ENCODE results near the gene SLAMF1. TPM values are rescaled to one million over a fixed set of nuclear protein-coding genes. Genes with fewer than 3 reads are reported as not detected.
"Not testable (repeated sequence)": the region's sequence is repeated elsewhere in the genome, so short reads cannot be mapped to it uniquely, and the experiment has no call there.

The SLAMF1 gene
- total RNA-seq, 1 experiment from 2014 or later: 2.2 TPM

- no peaks in the 10 kb centered on the region for H3K36me3 ChIP-seq (ENCODE audit: insufficient read depth, low read length, poor library complexity, severe bottlenecking)
- intact Hi-C loops (cut with micrococcal nuclease; ENCODE audit: unreplicated experiment): no loop called here
- H3K9me3 ChIP-seq (ENCODE audit: low read depth, low read length, poor library complexity, severe bottlenecking): no peaks in the 10 kb centered on the region
- no peaks in the 10 kb centered on the region for H3K27me3 ChIP-seq (replicated peaks; ENCODE audit: insufficient read depth, low read depth, low read length, poor library complexity)
- BruUV-seq (replicated peaks): no TSS peak
- POLR2A ChIA-PET (ENCODE audit: low non-redundant PET): interaction anchor here (0.5 to 0.7 kb wide), 2 partner anchors 148 to 239 kb away, joined by 3 to 4 read pairs; no protein-coding TSS in a partner anchor
- peaks cover 19% of the 10 kb centered on the region for H3K4me1 ChIP-seq (ENCODE audit: insufficient read depth, low read length, poor library complexity, severe bottlenecking)
- CTCF ChIA-PET: no interaction called here
- TF ChIP-seq EZH2 (IDR thresholded peaks at IDR 0.05; ENCODE audit: borderline replicate concordance, low read depth, low read length, poor library complexity, severe bottlenecking): no peak
- no peak for TF ChIP-seq CTCF (conservative IDR thresholded peaks at IDR 0.05; ENCODE audit: low read depth, low read length)
- no peak overlapping the region for H3K4me3 ChIP-seq (ENCODE audit: low read depth, low read length, poor library complexity, severe bottlenecking)
- DNase-seq (ENCODE audit: low spot score): peak; percentile 62
- peak overlapping the region; percentile 44 for H3K27ac ChIP-seq (ENCODE audit: low read depth, low read length, poor library complexity, severe bottlenecking)
Observed at GRCh38 chr1:160630523-160631451, 16.1 kb downstream of the SLAMF1 start.

- Histone ChIP-seq H3K36me3 (ENCODE audit: insufficient read depth, low read length, poor library complexity, severe bottlenecking) (no peaks in the 10 kb centered on the region), H3K9me3 (ENCODE audit: low read depth, low read length, poor library complexity, severe bottlenecking) (no peaks in the 10 kb centered on the region), H3K4me3 (ENCODE audit: low read depth, low read length, poor library complexity, severe bottlenecking) (no peak overlapping the region), H3K27ac (ENCODE audit: low read depth, low read length, poor library complexity, severe bottlenecking) (no peak overlapping the region), H3K4me1 (ENCODE audit: insufficient read depth, low read length, poor library complexity, severe bottlenecking) (peaks cover 19% of the 10 kb centered on the region), H3K27me3 (replicated peaks; ENCODE audit: insufficient read depth, low read depth, low read length, poor library complexity) (no peaks in the 10 kb centered on the region)
- ChIA-PET CTCF (no interaction called here), POLR2A (ENCODE audit: low non-redundant PET) (interaction anchor here (0.6 kb wide), 1 partner anchor 394 kb away, joined by 3 read pairs; no protein-coding TSS in a partner anchor)
- intact Hi-C loops (cut with micrococcal nuclease; ENCODE audit: unreplicated experiment): no loop called here
- no peak for TF ChIP-seq EZH2 (IDR thresholded peaks at IDR 0.05; ENCODE audit: borderline replicate concordance, low read depth, low read length, poor library complexity, severe bottlenecking)
- TF ChIP-seq CTCF (conservative IDR thresholded peaks at IDR 0.05; ENCODE audit: low read depth, low read length): no peak
- no TSS peak for BruUV-seq (replicated peaks)
- DNase-seq (ENCODE audit: low spot score): no peak
Observed at GRCh38 chr1:160629286-160630210, 17.3 kb downstream of the SLAMF1 start.

GRCh38 chr1:160628799-160629263 is 18.0 kb downstream of the SLAMF1 start:
- TF ChIP-seq CTCF (conservative IDR thresholded peaks at IDR 0.05; ENCODE audit: low read depth, low read length) (no peak), EZH2 (IDR thresholded peaks at IDR 0.05; ENCODE audit: borderline replicate concordance, low read depth, low read length, poor library complexity, severe bottlenecking) (no peak)
- no peaks in the 10 kb centered on the region for H3K27me3 ChIP-seq (replicated peaks; ENCODE audit: insufficient read depth, low read depth, low read length, poor library complexity)
- peaks cover 19% of the 10 kb centered on the region for H3K4me1 ChIP-seq (ENCODE audit: insufficient read depth, low read length, poor library complexity, severe bottlenecking)
- no peaks in the 10 kb centered on the region for H3K9me3 ChIP-seq (ENCODE audit: low read depth, low read length, poor library complexity, severe bottlenecking)
- no peaks in the 10 kb centered on the region for H3K36me3 ChIP-seq (ENCODE audit: insufficient read depth, low read length, poor library complexity, severe bottlenecking)
- DNase-seq (ENCODE audit: low spot score): no peak
- no peak overlapping the region for H3K4me3 ChIP-seq (ENCODE audit: low read depth, low read length, poor library complexity, severe bottlenecking)
- intact Hi-C loops (cut with micrococcal nuclease; ENCODE audit: unreplicated experiment): no loop called here
- no peak overlapping the region for H3K27ac ChIP-seq (ENCODE audit: low read depth, low read length, poor library complexity, severe bottlenecking)
- CTCF ChIA-PET: no interaction called here
- no TSS peak for BruUV-seq (replicated peaks)
- POLR2A ChIA-PET (ENCODE audit: low non-redundant PET): no interaction called here

- H3K9me3 ChIP-seq (ENCODE audit: low read depth, low read length, poor library complexity, severe bottlenecking); DNase-seq (ENCODE audit: low spot score); intact Hi-C loops (cut with micrococcal nuclease; ENCODE audit: unreplicated experiment); H3K4me3 ChIP-seq (ENCODE audit: low read depth, low read length, poor library complexity, severe bottlenecking); H3K27me3 ChIP-seq (replicated peaks; ENCODE audit: insufficient read depth, low read depth, low read length, poor library complexity); BruUV-seq (replicated peaks); CTCF ChIA-PET; H3K36me3 ChIP-seq (ENCODE audit: insufficient read depth, low read length, poor library complexity, severe bottlenecking); H3K27ac ChIP-seq (ENCODE audit: low read depth, low read length, poor library complexity, severe bottlenecking); POLR2A ChIA-PET (ENCODE audit: low non-redundant PET): not testable (repeated sequence)
- H3K4me1 ChIP-seq (ENCODE audit: insufficient read depth, low read length, poor library complexity, severe bottlenecking): peaks cover 19% of the 10 kb centered on the region
Observed at GRCh38 chr1:160627677-160628289, 19.1 kb downstream of the SLAMF1 start.

All from A673 (cell line).